IPS-15b (cell line): Measurements from ENCODE around the gene ANXA10.

Experiments
- H3K27me3 ChIP-seq: one replicate; pipeline ENCODE4 v1.6.1; 2013; ENCODE audit warnings: low read length; ENCODE audit not compliant: control insufficient read depth, insufficient read depth
- H3K36me3 ChIP-seq: one replicate; pipeline ENCODE4 v1.6.1; 2013; ENCODE audit warnings: low read length; ENCODE audit not compliant: control insufficient read depth, insufficient read depth
- H3K4me1 ChIP-seq: one replicate; pipeline ENCODE4 v1.6.1; 2013; ENCODE audit warnings: mild to moderate bottlenecking, low read length; ENCODE audit not compliant: control insufficient read depth, insufficient read depth
- H3K4me3 ChIP-seq: one replicate; pipeline ENCODE4 v1.5.1; 2013; ENCODE audit warnings: low read depth, low read length
- H3K9ac ChIP-seq: one replicate; pipeline ENCODE4 v1.6.1; 2013; ENCODE audit warnings: low read depth, mild to moderate bottlenecking, low read length
- H3K9me3 ChIP-seq: one replicate; pipeline ENCODE4 v1.6.1; 2013; ENCODE audit warnings: mild to moderate bottlenecking, low read length; ENCODE audit not compliant: control insufficient read depth, insufficient read depth

ANXA10 gene

GRCh38 chr4:168139336-168139735 is 47.0 kb downstream of the ANXA10 start:
- Histone ChIP-seq H3K4me3 (no peak overlapping the region), H3K36me3 (no peaks in the 10 kb centered on the region), H3K9me3 (no peaks in the 10 kb centered on the region), H3K27me3 (no peaks in the 10 kb centered on the region), H3K9ac (no peak overlapping the region), H3K4me1 (no peaks in the 10 kb centered on the region)

GRCh38 chr4:168141733-168142132 is 49.4 kb downstream of the ANXA10 start:
- no peaks in the 10 kb centered on the region for H3K9me3 ChIP-seq

GRCh38 chr4:168143601-168144000 is 51.3 kb downstream of the ANXA10 start:
- no peak overlapping the region for H3K4me3 ChIP-seq
- no peaks in the 10 kb centered on the region for H3K4me1 ChIP-seq

More at GRCh38 chr4:168141733-168142132, 49.4 kb downstream of the ANXA10 start:
- no peaks in the 10 kb centered on the region for H3K4me1 ChIP-seq
- H3K4me3 ChIP-seq, result no peak overlapping the region
- no peaks in the 10 kb centered on the region for H3K27me3 ChIP-seq
- H3K9ac ChIP-seq, result no peak overlapping the region
- H3K36me3 ChIP-seq, result no peaks in the 10 kb centered on the region

GRCh38 chr4:168150420-168151050 is 58.2 kb downstream of the ANXA10 start:
- no peak overlapping the region for H3K9ac ChIP-seq
- H3K4me3 ChIP-seq, result no peak overlapping the region

More at GRCh38 chr4:168143601-168144000, 51.3 kb downstream of the ANXA10 start:
- Histone ChIP-seq H3K36me3 (no peaks in the 10 kb centered on the region), H3K9ac (no peak overlapping the region), H3K27me3 (no peaks in the 10 kb centered on the region), H3K9me3 (no peaks in the 10 kb centered on the region)

GRCh38 chr4:168151327-168151726 is 59.0 kb downstream of the ANXA10 start:
- H3K36me3 ChIP-seq, result no peaks in the 10 kb centered on the region
- H3K4me3 ChIP-seq, result no peak overlapping the region
- no peaks in the 10 kb centered on the region for H3K27me3 ChIP-seq
- H3K9ac ChIP-seq, result no peak overlapping the region
- H3K4me1 ChIP-seq, result peaks cover 13% of the 10 kb centered on the region
- no peaks in the 10 kb centered on the region for H3K9me3 ChIP-seq

More at GRCh38 chr4:168150420-168151050, 58.2 kb downstream of the ANXA10 start:
- no peaks in the 10 kb centered on the region for H3K36me3 ChIP-seq
- no peaks in the 10 kb centered on the region for H3K27me3 ChIP-seq
- peaks cover 13% of the 10 kb centered on the region for H3K4me1 ChIP-seq
- no peaks in the 10 kb centered on the region for H3K9me3 ChIP-seq

- Histone ChIP-seq H3K9ac (no peak overlapping the region), H3K4me3 (no peak overlapping the region), H3K4me1 (peaks cover 13% of the 10 kb centered on the region), H3K27me3 (no peaks in the 10 kb centered on the region), H3K9me3 (no peaks in the 10 kb centered on the region), H3K36me3 (no peaks in the 10 kb centered on the region)
Observed at GRCh38 chr4:168152837-168153500, 60.6 kb downstream of the ANXA10 start.

GRCh38 chr4:168153596-168154440 is 61.5 kb downstream of the ANXA10 start:
- no peaks in the 10 kb centered on the region for H3K36me3 ChIP-seq
- no peak overlapping the region for H3K9ac ChIP-seq
- H3K27me3 ChIP-seq, result no peaks in the 10 kb centered on the region
- H3K9me3 ChIP-seq, result no peaks in the 10 kb centered on the region
- H3K4me1 ChIP-seq, result peaks cover 13% of the 10 kb centered on the region
- H3K4me3 ChIP-seq, result no peak overlapping the region

- Histone ChIP-seq H3K27me3 (no peaks in the 10 kb centered on the region), H3K36me3 (no peaks in the 10 kb centered on the region), H3K9ac (no peak overlapping the region), H3K9me3 (no peaks in the 10 kb centered on the region), H3K4me3 (no peak overlapping the region), H3K4me1 (peaks cover 13% of the 10 kb centered on the region)
Observed at GRCh38 chr4:168154546-168155277, 62.4 kb downstream of the ANXA10 start.

GRCh38 chr4:168162604-168163003 is 70.3 kb downstream of the ANXA10 start:
- Histone ChIP-seq H3K9ac (no peak overlapping the region), H3K36me3 (no peaks in the 10 kb centered on the region), H3K4me1 (no peaks in the 10 kb centered on the region), H3K9me3 (no peaks in the 10 kb centered on the region), H3K27me3 (no peaks in the 10 kb centered on the region), H3K4me3 (no peak overlapping the region)

GRCh38 chr4:168163106-168163505 is 70.8 kb downstream of the ANXA10 start:
- Histone ChIP-seq H3K36me3 (no peaks in the 10 kb centered on the region), H3K4me3 (no peak overlapping the region), H3K27me3 (no peaks in the 10 kb centered on the region), H3K9ac (no peak overlapping the region), H3K4me1 (no peaks in the 10 kb centered on the region), H3K9me3 (no peaks in the 10 kb centered on the region)

GRCh38 chr4:168164045-168164444 is 71.7 kb downstream of the ANXA10 start:
- no peak overlapping the region for H3K9ac ChIP-seq
- H3K4me3 ChIP-seq, result no peak overlapping the region
- no peaks in the 10 kb centered on the region for H3K4me1 ChIP-seq
- no peaks in the 10 kb centered on the region for H3K27me3 ChIP-seq
- H3K9me3 ChIP-seq, result no peaks in the 10 kb centered on the region
- no peaks in the 10 kb centered on the region for H3K36me3 ChIP-seq
